ENCODE measurements around the gene SLC12A6.
"Not testable (repeated sequence)": the region's sequence is repeated elsewhere in the genome, so short reads cannot be mapped to it uniquely, and the experiment has no call there.

SLC12A6 gene

DNA sequence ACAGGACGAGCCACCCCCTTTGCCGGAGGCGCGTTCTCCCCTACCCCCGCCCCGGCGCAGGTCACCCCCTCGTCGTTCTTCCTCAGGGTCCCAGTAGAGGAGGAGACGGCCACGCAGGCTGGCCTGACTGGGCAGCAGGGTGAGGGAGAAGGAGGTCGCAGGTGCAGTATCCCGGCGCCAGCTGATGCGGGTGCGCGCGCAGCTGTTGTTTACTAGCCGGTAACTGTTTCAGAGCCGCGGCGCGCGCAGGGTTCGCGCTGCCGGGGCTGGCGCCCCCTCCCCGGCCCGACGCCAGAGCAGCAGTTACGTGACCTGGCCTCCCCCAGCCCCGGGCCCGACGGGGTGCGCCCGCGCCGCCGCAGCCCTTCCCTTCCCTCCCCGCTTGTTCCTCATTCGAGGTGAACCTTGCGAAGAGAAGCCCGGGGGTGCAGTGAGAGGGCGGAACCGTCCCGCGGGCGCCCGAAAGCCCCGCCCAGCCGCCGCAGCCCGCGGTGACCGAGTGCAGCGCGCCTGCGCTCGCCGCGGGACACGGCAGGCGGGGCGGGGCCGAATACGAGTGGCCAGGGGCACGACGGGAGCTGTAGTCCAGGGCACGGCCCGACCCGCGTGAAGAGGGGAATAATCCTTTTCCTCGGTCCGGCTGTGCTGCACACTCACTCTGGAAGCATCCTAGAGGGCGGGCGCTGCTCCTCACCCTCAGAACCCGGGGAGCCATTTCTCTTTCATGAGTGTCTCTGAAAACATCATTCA is at the start of gene SLC12A6:
SLC12A6 (minus strand) TSS at position 225 of the 750 bp plus-strand sequence. CDS start 1,101 bp downstream, outside the sequence.
- peak; percentile 92 for DNase-seq

DNA sequence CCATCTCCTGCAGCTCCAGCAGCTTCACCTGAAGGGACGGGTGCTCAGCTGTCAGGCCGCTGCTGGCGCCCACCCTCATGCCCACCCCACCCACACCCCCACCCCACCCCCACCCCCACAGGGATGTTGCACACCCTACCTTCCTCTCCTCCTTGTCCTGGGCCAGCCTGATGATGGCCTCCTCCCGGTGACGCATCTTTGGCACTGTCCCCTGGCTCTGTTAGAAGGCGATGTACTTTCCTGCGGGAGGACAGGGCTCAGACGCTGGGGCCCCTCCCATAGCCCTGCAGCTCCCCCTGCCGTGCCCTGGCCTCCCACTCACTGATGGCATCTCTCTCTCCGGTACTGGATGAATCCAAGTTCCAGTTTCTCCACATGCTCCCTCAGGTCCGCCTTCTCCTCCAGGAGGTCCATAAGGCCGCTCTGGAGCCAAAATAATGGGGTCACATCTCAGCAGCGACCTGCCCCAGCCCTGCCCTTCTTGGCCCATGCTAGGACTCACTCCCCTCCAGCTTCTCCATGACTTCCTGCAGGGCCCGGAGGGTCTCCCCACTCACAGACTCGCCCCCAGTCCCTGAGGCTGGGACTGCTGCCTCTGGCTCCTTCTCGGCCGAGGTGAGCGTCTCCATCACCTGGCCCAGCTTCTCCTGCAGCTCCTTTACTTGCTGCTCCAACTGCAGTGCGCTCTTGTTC is 44.4 kb upstream of the SLC12A6 start:
- DNase-seq, result not testable (repeated sequence)

DNA sequence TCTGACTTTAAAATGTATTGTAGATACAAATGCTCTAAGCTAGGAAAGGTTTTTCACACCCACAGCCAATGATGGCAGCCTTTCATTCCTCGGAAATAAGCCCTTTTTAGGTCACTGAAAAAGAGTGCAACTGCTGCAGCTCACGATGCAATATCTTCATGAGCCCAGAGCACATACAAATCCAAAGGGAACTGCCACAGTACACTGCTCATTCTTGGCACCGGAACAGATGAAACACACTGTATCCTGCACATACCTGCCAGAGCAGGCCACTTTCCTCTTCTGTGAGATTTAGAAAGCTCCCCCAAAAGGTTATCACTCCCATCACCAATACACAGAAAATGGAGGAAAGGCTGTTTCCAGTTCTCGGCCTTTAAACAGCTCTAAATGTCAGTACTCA is 42.9 kb upstream of the SLC12A6 start:
- DNase-seq, result not testable (repeated sequence)

DNA sequence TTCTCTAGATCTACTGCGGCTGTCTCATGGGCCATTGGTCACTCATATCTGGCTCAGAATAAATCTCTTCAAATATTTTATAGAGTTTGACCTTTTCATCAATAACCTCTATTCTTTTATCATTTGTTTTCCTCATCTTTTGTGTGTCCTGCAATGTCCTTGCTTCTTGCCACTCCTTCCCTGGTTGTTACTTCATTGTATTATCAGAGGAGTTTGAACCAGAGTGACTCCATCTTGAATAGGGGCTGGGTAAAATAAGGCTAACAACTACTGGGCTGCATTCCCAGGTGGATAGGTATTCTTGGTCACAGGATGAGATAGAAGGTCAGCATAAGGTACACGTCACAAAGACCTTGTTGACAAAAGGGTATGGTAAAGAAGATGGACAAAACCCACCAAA is 39.3 kb upstream of the SLC12A6 start:
- DNase-seq, result no peak

DNA sequence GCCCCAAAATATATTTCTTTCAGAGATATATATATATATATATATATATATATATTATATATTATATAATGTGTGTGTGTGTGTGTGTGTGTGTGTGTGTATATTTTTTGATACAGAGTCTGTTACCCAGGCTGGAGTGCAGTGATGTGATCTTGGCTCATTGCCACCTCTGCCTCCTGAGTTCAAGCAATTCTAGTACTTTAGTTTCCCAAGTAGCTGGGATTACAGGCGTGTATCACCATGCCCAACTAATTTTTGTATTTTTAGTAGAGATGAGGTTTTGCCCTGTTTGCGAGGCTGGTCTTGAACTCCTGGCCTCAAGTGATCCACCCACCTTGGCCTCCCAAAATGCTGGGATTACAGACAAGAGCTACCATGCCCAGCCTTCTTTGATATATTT is 38.0 kb upstream of the SLC12A6 start:
- not testable (repeated sequence) for DNase-seq

DNA sequence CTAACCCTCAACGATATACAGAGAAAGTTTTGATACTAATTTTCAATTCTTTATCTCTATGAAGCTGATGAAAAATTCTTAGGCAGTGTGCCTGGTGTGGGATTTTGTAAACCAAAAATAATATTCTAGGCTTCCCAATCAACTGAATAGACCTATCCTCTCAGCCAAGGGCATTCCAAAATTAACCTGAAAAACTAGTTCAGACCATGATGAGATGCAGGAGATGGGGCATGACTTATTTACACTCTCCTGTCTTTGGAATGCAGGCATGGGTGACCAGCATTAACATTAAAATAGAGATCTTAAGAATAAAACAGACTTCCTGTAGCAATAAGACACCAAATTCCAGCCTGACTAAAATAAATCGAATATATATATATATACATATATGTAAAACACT is 37.2 kb upstream of the SLC12A6 start:
- no peak for DNase-seq

DNA sequence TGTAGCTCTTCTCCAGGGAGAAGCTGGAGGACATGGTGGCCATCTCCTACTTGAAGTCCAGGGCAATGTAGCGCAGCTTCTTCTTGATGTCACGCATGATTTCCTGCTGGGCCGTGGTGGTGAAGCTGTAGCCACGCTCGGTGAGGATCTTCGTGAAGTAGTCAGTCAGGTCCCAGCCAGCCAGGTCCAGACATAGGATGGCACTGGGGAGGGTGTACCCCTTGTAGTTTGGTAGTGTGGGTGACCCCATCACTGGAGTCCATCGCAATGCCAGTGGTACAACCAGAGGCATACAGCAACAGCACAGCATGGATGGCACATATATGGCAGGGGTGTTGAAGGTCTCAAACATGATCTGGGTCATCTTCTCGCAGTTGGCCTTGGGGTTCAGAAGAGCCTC is 36.4 kb upstream of the SLC12A6 start:
- DNase-seq, result no peak

DNA sequence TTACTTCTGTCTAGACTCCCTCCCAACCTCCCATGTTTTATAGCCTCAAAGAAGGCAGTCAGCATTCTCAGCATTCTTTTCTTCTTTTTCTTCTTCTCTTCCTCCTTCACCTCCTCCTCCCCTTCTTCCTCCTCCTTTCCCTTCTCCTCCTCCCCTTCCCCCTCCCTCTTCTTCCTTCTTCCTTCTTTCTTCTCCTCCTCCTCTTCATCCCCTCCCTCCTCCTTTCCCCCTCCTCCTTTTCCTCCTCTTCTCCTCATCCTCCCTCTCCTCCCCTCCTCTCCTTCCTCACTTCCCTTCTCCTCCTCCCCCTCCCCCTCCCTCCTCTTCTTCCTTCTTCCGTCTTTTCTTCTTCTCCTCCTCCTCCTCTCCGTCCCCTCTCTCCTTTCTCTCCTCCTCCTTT is 33.1 kb upstream of the SLC12A6 start:
- DNase-seq, result no peak

DNA sequence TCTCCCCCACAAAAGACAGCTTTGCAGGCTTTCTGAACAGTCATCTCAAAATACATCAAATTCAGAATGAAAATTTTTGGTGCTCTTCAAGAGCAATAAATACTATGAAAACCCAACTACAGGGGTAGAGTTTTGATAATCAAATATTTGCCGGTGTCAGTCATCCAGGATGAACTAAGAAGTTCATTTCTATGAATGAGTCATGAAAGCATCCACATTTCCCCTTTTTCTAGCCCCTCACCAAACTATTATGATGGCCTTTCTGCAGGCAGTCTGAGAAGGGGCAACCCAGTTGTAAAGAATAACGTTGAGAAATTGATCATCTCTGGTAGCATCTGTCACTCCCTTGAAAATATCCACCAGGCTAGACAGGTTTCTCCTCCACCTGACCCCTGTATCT is 32.5 kb upstream of the SLC12A6 start:
- no peak for DNase-seq

DNA sequence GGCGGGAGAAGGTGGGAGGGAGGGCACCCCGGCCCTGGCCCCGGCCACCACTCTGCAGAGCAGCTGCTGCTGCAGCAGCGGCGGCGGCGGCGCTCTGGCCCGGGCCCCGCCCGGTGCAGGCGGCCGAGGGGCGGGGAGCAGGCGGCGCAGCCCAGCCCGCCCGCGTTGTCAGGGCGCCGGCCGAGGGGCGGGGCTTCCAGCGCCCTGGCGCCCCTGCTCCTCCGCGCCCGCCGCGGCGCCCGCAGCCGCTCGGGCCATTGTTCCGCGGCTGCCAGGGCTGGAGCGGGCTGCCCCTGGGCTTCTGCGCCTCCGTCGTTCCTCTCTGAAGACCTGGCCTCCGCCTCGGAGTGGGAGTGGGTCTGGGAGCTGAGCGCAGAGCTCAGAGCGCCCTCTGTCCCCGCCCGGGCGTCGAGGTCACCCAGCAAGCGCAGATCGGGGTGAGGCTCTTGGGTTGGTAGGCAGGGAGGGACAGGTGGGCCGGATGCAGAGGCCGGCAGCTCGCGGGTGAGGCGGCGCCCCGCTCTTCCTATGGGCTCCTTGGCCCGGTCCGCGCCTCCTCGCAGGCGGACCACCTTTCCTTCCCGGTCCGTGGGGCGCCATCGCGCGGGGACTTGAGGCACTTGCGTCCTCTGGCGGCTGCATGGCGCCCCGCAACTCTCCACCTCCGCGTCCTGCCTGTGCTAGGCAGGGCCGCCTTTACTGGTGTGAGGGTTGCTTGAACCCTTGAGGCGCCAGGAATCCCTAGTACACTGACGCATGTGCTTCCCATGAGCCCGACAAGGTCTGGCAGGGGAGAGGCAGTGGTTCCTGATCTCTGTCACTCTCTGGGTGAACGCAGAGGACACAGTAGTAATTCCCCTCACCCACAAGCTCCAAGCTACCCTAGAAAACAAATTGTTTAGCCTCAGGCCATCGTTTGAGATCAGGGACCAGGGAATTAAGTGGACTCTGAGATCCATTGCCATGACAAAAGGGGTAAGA is 29.8 kb upstream of the SLC12A6 start, which contains the start of gene LPCAT4:
LPCAT4 (minus strand) TSS at position 96 of the 981 bp plus-strand sequence. CDS start 96 bp downstream, outside the sequence.
- peak; percentile 91 for DNase-seq

DNA sequence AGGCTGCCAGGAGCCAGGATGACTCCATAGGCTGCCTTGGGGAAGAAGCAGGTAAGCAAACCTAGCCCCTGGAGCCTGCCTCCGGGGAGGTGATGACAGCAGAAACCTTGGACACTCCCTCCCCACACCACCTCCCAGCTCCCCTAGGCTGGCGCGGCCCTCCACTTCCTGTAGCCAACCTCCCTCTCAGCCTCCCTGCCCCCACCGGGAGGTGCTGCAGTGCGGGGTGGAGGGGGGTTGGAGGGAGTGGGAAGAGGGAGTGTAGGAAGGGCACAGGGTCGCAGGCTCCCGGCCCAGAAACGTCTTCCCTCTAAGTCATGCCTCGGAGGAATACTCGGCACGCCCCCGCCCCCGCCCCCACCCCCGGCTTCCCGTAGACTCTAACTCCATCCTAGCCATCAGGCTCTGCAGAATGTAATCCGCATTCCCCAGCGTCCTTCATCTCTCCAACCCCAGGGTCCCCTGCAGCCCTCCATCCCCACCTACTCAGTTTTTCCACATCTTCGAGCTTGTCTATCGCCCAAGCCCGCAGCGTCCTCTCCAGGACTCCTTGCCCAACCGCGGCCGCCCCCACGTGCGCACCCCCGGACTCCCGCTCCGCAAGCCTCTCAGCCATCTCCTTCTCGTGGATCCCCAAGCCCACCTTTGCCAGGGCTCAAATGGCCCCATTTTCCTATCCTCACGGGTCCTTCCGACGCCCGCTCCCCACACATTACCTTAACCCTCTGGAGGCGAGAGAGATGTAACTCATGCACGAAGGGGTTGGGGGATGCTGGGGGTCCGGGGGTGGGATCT is 28.9 kb upstream of the SLC12A6 start:
- peak; percentile 50 for DNase-seq

DNA sequence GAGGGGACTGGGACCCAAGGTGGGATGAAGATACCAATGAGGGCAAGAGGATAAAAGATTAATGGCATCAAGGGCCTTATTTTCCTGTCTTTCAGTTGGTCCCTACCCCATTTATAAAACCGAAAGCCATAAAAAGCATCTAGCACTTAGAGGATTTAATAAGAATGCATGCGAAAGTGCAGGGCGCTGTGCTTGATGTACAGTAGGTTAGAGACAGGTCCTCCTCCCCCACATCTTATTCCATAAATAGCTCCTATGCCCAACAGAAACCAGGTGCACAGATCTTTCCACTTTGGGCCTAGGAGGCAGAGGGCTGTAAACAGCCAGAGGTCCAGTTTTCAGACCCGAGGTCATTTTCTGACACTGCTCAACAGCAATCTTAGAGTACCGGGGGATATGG is 28.3 kb upstream of the SLC12A6 start:
- no peak for DNase-seq

DNA sequence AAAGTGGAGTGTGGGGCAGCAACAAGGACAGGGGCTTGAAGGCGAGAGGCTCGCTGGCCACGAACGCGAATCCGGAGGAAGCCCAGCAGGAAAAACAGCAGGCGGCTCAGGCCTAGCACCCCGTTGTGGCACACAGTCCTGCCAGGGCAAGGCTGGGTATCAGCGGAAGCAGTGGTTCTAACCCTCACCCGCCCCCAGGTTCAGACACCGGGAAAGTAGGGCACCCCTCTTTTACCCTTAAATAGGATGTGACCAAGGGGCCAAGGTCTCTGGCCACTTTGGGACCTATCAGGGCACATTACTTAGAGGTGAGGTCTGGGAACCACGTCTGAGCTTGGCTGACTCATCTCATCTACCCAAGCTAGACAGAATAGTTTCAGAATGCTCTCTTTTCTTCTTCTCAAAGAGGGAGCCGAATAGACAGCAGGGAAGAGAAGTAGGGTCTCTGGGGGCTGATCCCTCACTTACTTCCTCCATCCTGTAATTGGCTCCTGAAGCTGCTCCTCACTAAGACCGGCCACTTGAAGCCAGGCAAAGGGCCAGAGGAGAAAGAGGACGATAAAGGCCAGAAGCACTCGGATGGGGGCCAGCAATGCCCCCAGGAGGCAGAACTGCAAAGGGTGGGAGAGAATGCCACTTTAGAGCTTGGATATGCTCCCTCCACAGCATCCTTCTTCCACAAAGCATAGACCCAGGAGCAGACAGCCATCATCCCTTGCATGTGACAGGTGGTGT is 27.7 kb upstream of the SLC12A6 start:
- no peak for DNase-seq

DNA sequence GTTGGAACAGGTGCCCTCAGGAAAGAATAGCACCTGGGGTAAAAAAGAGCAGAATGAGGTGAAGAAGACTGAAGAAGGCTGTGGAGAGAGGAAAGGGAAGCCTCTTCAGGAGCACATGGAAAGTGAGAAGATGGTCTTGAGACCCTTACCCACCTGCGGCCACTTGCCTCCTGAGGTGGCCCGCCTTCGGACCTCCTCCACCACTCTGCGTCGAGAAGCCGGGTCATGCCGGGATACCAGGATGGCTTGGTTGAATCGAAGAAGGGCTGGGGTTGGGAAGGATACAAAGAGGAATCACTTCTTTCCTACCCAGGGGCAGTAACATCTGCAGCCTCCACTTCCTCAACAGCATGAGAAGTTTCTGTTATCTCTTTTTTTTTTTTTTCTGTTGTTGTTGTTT is 26.5 kb upstream of the SLC12A6 start:
- DNase-seq, result no peak

DNA sequence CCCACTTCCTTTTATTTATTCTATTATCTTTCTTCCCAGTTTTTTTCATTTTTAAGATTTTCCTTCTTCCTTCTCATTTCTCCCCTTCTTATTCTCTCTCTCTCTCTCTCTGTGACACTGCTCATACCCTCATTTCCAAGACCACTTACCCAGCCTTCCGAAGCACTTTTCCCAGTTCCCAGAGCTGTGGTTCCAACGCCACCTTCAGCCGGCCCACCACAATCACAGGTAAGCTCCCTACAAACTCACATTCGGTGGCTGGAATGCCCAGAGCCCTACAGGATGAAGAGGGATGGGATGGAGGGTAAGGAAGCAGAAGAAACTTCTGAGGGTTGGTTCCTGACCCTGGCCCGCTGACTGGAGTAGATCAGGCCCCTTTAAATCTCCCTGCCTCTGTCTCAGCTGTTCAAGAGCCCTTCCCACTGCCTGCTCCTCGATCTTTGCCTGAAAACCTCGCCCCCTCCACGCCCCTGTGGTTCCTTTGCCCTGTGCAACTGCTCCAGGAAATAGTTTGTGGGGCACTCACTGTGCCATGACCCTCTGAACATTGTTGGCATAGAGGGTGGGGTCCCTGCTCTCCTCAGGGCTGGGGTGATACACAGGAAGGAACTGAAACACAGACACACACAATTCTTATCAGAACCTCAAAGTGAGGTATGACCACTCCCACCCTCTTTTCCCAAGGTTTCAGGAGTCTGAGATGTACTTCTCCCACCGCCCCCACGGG is 24.6 kb upstream of the SLC12A6 start:
- no peak for DNase-seq

DNA sequence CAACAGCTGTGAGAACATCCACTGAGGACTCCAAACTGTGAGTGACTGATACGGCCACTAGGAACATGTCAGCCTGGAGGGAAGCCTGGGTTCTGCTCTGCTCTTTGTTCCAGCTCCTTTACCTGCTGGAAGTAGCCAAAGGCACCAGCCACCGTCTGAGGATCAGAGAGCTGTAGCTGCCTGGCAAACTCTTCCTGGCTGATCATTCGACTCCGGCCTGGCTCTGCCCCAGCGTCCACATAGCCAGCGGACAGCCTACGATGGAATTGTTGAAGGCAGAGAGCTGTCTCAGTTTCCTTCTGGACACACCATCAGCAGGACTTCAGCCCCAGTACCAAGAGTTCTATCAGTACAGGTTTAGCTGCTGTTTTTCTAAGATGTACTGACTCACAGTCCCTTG is 23.7 kb upstream of the SLC12A6 start:
- DNase-seq, result no peak

DNA sequence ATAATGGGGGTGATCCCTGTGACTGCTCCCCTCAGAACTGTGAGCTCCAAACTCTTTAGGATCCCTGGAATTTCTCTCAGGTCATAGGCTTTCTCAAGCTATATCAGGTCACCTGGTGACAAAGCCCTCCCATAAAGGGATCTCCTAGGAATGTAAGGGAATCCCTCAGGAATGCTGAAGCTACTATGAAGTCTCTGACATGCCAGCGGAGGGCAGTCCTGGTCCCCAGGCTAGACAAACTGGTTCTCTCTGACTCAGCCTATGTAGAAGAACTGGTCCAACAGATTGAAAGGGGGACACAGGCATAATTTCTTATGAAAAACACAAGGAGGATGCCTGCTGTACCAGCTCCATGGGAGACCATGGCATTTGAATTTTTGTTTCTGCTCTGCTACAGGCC is 22.7 kb upstream of the SLC12A6 start:
- DNase-seq, result no peak

DNA sequence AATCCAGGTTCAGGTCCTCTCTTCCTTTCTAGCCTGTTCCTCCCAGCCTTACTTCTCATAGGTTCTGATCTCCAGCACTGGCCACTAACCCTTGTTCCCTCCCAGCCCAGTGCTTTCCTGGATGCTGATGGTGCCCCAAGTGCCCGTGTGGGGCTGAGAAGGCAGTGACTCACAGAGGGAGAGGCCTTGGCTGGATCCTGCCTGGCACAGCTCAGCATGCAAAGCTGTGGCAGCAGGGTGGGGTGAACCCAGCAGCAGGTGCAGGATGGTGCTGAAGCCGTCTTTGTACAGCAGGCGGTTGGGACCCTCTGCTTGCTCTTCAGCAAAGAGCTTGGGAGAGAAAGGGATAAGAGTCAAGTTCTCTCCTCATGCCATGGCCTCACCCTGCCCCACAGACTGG is 21.8 kb upstream of the SLC12A6 start:
- DNase-seq, result no peak

DNA sequence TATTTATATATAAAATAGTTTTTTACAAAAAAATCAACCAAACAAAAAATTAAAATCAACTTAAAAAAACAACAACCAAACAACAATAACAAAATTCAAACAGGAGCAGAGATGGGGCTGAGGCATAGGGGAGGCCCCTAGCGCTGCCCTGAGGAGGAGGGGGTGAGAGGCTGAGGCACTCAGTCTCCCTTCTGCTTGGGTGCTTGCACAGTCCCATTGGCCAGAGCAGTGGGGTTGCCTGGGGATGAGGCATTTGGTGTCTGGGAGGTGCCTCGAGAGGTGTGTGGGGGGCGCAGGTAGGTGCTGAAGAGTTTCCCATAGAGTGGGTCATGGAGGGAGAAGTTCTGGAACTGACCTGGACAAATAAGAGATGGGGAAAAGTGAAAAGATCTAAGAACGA is 21.4 kb upstream of the SLC12A6 start:
- DNase-seq, result no peak

DNA sequence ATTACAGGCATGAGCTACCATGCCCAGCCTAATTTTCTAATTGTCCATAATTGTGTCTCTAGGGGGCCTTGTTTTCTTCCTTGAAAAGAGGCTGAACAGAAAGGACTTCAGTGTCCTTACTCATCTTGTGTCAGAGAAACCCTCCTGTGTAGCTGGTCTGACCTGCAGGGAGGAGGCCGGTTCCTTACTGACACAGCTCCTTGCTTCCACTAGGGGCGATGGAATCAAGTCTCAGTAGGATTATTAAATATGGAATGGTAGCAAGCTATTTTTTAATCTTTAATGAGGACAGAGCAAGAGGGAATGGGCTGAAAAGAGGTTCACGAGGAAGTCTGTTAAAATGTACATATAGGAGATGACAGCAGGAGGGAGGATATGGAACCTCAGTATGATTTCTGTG is 20.8 kb upstream of the SLC12A6 start:
- no peak for DNase-seq

DNA sequence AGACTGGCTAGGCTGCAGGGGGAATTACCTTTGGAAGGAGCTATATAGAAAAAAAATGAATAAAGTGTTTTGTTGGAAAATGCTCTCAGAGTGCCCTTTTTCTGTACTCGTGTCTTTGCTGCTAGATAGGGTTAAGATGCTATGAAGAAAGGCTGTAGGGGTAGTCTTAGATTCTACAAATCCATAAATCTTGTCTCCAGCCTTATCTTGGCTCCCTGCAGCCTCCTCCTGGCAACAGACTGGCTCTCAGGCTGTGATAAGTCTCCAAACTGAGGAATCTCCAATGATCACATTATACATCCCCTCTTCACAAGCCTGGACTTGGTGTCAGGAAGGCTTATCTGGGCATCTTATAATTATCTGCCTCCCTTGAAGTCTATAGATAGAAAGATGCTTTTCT is 20.1 kb upstream of the SLC12A6 start:
- DNase-seq, result no peak
